Measurements from ENCODE around the gene SLC12A8.

Gene SLC12A8

DNA sequence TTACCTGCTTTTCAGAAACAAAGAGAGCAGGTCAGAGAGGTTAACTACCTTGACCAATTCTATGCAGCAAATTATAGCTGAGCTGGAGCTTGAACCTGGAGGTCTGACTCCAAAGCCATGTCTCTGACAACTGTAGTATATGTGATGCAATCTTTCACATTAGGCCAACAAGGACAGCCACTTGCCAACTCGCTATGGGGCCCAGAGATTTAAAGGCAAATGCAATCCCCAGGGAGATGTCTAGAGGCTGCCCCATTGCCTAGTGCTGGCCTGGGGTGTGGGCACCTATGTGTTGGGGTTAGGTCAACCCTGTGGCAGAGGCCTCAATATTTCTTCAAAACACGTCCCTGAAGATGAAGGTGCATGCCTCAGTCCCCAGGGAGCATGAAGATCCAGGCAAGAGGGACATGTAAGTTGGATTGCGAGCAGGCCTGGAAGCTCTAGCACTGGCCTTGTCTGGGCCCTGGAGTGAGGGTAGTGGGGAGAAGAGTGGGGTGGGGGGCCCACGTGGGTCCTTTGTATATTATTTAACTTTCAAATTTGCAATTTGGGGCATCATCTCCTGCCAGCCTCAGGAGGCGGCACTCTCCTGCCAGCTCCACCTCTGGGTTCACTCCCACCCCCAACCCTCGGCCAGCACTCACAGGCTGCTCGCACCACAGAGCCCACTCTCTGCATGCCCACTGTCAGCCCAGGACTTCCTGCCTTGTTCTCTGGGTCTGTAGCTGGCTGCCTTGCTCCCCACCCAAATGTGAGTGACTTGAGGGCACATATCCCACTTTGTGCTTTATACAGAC is 64.3 kb downstream of the SLC12A8 start:
- H3K36me3 ChIP-seq, result no peaks in the 10 kb centered on the region
- no peaks in the 10 kb centered on the region for H3K27me3 ChIP-seq
- H3K4me3 ChIP-seq (ENCODE audit: low read depth, low read length), result no peak overlapping the region
- no peaks in the 10 kb centered on the region for H3K4me1 ChIP-seq
- TF ChIP-seq, protein P1, sequence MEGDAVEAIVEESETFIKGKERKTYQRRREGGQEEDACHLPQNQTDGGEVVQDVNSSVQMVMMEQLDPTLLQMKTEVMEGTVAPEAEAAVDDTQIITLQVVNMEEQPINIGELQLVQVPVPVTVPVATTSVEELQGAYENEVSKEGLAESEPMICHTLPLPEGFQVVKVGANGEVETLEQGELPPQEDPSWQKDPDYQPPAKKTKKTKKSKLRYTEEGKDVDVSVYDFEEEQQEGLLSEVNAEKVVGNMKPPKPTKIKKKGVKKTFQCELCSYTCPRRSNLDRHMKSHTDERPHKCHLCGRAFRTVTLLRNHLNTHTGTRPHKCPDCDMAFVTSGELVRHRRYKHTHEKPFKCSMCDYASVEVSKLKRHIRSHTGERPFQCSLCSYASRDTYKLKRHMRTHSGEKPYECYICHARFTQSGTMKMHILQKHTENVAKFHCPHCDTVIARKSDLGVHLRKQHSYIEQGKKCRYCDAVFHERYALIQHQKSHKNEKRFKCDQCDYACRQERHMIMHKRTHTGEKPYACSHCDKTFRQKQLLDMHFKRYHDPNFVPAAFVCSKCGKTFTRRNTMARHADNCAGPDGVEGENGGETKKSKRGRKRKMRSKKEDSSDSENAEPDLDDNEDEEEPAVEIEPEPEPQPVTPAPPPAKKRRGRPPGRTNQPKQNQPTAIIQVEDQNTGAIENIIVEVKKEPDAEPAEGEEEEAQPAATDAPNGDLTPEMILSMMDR (IDR thresholded peaks at IDR 0.05; ENCODE audit: low read depth, low read length), result no peak
- DNase-seq, result no peak
- no peaks in the 10 kb centered on the region for H3K9me3 ChIP-seq

DNA sequence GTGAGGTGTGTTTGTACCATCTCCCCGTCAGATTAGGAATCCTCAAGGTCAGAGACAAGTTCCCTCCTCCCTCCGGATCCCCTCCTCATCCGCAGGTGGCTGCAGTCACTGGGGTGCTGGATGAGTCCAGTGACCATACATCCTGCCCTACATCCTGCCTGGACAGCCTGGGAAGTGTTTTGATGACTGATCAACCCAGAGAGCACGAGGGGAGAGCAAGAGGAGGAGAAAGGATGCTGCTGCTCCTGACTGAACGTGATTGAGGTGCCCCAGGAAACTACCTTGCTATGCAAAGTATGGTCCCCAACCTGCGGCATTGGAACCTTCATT is 65.1 kb downstream of the SLC12A8 start:
- no peaks in the 10 kb centered on the region for H3K4me1 ChIP-seq
- H3K9me3 ChIP-seq, result no peaks in the 10 kb centered on the region
- no peak overlapping the region for H3K4me3 ChIP-seq (ENCODE audit: low read depth, low read length)
- H3K27me3 ChIP-seq, result no peaks in the 10 kb centered on the region
- no peaks in the 10 kb centered on the region for H3K36me3 ChIP-seq
- TF ChIP-seq, protein P1 (IDR thresholded peaks at IDR 0.05; ENCODE audit: low read depth, low read length), result no peak
- DNase-seq, result no peak

DNA sequence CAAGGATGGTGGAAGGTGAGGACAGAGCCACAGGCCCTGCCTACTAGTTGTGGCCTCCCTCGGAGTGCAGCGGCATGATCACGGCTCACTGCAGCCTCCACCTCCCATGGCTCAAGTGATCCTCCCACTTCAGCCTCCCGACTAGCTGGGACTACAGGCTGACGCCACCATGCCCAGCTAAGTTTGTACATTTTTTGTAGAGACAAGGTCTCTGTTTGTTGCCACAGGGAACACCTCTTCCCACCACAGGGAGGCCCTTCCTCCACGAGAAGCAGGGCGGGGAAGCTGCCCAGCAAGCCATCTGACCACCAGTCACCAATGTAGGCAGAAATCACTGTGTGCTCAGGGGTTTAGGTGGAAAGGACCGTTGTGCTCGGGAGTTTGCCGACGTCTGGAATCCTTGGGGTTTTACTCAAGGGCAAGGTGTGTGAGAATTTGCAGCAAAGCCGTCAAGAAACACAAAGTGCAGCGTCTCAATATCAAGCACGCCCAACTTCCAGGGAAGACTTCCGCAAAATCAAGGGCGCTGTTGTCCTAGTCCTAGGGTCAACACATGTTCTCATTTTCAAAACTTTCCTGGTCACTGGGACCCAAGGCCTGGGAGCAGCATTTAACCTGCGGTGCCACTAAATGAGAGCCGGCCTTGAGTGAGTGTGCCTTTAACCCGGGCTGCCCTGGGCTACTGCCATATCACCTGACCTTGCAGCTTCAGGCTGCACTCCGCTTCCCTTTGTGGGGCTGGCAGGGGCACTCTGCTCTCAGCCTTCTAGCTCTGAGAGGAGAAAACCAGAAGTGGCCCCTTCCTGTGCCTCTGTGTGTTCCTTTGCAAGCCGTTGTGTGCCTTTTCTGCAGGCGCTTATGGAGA is 65.7 kb downstream of the SLC12A8 start:
- DNase-seq, result no peak
- TF ChIP-seq, protein P1 (IDR thresholded peaks at IDR 0.05; ENCODE audit: low read depth, low read length), result no peak
- Histone ChIP-seq H3K36me3 (no peaks in the 10 kb centered on the region), H3K27me3 (no peaks in the 10 kb centered on the region), H3K4me1 (no peaks in the 10 kb centered on the region), H3K4me3 (ENCODE audit: low read depth, low read length) (no peak overlapping the region), H3K9me3 (no peaks in the 10 kb centered on the region)

- H3K4me1 ChIP-seq, result no peaks in the 10 kb centered on the region
- H3K27me3 ChIP-seq, result no peaks in the 10 kb centered on the region
- TF ChIP-seq, protein P1 (IDR thresholded peaks at IDR 0.05; ENCODE audit: low read depth, low read length), result no peak
- no peak overlapping the region for H3K4me3 ChIP-seq (ENCODE audit: low read depth, low read length)
- no peak for DNase-seq
- no peaks in the 10 kb centered on the region for H3K9me3 ChIP-seq
- H3K36me3 ChIP-seq, result no peaks in the 10 kb centered on the region
Measured at GRCh38 chr3:125145751-125146475, 66.6 kb downstream of the SLC12A8 start.

- DNase-seq, result no peak
- no peaks in the 10 kb centered on the region for H3K27me3 ChIP-seq
- H3K9me3 ChIP-seq, result no peaks in the 10 kb centered on the region
- no peak overlapping the region for H3K4me3 ChIP-seq (ENCODE audit: low read depth, low read length)
- no peaks in the 10 kb centered on the region for H3K4me1 ChIP-seq
- H3K36me3 ChIP-seq, result no peaks in the 10 kb centered on the region
- TF ChIP-seq, protein P1 (IDR thresholded peaks at IDR 0.05; ENCODE audit: low read depth, low read length), result no peak
Measured at GRCh38 chr3:125144653-125145314, 67.8 kb downstream of the SLC12A8 start.
